Tibial artery (tissue), 4 donors: ENCODE data around the gene UCN.

Experiments used
- DNase-seq, 2 donors: peaks; one replicate each; pipeline ENCODE4 v3.0.0-alpha.2; 2019
- H3K27ac ChIP-seq, 2 donors: fragments of 200-600 bp; sonication (generic) in 1 of 2; 1 replicate in 1 of 2; 2 replicates in 1 of 2; pipeline ENCODE4 v1.5.1; 2018 to 2019; ENCODE audit warnings: mild to moderate bottlenecking in 1 of 2
- H3K27me3 ChIP-seq, 2 donors: fragments of 200-600 bp; sonication (generic) in 1 of 2; one replicate each; pipeline versions ENCODE4 v1.5.1 to v1.6.0; 2016 to 2019
- H3K36me3 ChIP-seq, 3 donors: fragments of 200-600 bp; sonication (generic) in 2 of 3; one replicate each; pipeline ENCODE4 v1.5.1; 2016 to 2019; ENCODE audit warnings: mild to moderate bottlenecking in 2 of 3
- H3K4me1 ChIP-seq, 4 donors: fragments of 200-600 bp; sonication (generic) in 2 of 4; 1 replicate in 3 of 4; 2 replicates in 1 of 4; pipeline ENCODE4 v1.5.1; 2016 to 2019
- H3K4me3 ChIP-seq, 2 donors: fragments of 200-600 bp; sonication (generic) in 1 of 2; 1 replicate in 1 of 2; 2 replicates in 1 of 2; pipeline ENCODE4 v1.5.1; 2018 to 2019; ENCODE audit warnings: mild to moderate bottlenecking in 2 of 2
- H3K9me3 ChIP-seq, 3 donors: fragments of 200-600 bp; sonication (generic) in 1 of 3; one replicate each; pipeline ENCODE4 v1.5.1; 2016 to 2019
- intact Hi-C: fragments of 100-400 bp; cut with DNase I; formaldehyde crosslinking; loops from one replicate; pipeline ENCODE4 v1.15.0; 2023; ENCODE audit warnings: low total_unique reads
- TF ChIP-seq, protein P1 (sequence below), 2 experiments: fragments of 200-600 bp in 1 of 2; fragments of 450-650 bp in 1 of 2; IDR thresholded peaks; one replicate each; pipeline ENCODE4 v1.5.1; 2017 to 2019; ENCODE audit warnings: antibody characterized with exemption in 2 of 2, mild to moderate bottlenecking in 1 of 2, moderate library complexity in 1 of 2

The UCN gene

DNA sequence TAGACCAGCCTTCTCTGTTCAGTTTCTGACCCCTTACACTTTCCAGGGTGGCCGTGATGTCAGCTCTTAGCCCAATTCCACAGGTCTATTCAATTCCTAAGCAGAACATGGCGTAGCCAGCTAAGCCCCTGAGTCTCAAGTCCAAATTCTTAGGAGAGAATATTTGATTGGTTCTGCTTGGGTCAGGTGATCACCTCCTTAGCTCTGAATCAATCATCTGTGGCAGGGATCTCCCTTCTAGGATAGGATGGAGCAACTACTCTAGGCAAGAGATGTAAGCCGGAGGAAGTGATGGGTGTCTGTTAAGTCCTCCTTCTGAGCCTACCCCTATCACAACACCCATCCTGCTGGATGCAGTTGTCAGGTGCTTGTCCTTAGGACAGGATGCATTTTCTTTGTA lies 11.1 kb downstream of the UCN start:
- H3K27ac ChIP-seq, result no peak overlapping the region
- intact Hi-C loops, result no loop called here

DNA sequence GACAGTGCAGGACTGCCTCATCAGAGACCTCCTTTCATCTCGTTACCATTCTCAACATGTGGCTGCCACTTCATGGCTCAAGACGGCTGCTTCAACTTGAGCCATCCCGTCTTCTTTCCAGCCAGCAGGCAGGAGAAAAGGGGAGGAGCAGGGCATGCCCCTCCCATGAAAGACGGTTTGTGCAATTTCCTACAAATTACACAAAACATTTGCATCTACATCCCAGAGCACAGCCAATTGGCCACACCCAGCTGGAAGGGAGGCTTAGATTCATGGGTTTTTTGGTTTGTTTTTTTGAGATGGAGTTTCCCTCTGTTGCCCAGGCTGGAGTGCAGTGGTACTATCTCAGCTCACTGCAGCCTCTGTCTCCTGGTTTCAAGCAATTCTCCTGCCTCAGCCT lies 11.8 kb downstream of the UCN start:
- TF ChIP-seq, protein P1, sequence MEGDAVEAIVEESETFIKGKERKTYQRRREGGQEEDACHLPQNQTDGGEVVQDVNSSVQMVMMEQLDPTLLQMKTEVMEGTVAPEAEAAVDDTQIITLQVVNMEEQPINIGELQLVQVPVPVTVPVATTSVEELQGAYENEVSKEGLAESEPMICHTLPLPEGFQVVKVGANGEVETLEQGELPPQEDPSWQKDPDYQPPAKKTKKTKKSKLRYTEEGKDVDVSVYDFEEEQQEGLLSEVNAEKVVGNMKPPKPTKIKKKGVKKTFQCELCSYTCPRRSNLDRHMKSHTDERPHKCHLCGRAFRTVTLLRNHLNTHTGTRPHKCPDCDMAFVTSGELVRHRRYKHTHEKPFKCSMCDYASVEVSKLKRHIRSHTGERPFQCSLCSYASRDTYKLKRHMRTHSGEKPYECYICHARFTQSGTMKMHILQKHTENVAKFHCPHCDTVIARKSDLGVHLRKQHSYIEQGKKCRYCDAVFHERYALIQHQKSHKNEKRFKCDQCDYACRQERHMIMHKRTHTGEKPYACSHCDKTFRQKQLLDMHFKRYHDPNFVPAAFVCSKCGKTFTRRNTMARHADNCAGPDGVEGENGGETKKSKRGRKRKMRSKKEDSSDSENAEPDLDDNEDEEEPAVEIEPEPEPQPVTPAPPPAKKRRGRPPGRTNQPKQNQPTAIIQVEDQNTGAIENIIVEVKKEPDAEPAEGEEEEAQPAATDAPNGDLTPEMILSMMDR (IDR thresholded peaks at IDR 0.05), result no peak
- H3K4me3 ChIP-seq, result no peak overlapping the region
- no peaks in the 10 kb centered on the region for H3K36me3 ChIP-seq
- no peak for DNase-seq
- H3K9me3 ChIP-seq, result no peaks in the 10 kb centered on the region
- peaks cover 0 to 32% of the 10 kb centered on the region in 2 donors for H3K27me3 ChIP-seq
- no peaks in the 10 kb centered on the region for H3K4me1 ChIP-seq
- no peak overlapping the region for H3K27ac ChIP-seq
- intact Hi-C loops, result no loop called here

More for the DNA sequence above, 11.1 kb downstream of the UCN start:
- TF ChIP-seq, protein P1 (IDR thresholded peaks at IDR 0.05), result no peak
- no peak for DNase-seq
- no peaks in the 10 kb centered on the region for H3K4me1 ChIP-seq
- no peaks in the 10 kb centered on the region for H3K36me3 ChIP-seq
- peaks cover 0 to 32% of the 10 kb centered on the region in 2 donors for H3K27me3 ChIP-seq
- H3K4me3 ChIP-seq, result no peak overlapping the region
- H3K9me3 ChIP-seq, result no peaks in the 10 kb centered on the region

DNA sequence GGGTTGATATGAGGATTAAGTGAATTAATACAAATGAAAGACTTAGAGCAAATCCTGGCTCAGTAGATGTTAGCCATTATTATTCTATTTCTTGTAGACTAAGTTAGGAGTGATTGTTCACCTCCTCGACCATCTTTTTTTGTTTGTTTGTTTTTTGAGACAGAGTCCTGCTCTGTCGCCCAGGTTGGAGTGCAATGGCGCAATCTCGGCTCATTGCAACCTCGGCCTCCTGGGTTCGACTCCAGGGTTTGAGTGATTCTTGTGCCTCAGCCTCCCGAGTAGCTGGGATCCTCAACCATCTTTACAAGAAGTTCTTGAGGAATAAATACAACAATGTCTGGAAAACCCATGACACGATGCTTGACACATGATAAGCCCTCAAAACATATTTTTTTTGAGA lies 13.3 kb downstream of the UCN start:
- Histone ChIP-seq H3K36me3 (no peaks in the 10 kb centered on the region), H3K9me3 (no peaks in the 10 kb centered on the region), H3K4me1 (no peaks in the 10 kb centered on the region), H3K27me3 (peaks cover 0 to 41% of the 10 kb centered on the region in 2 donors), H3K27ac (no peak overlapping the region), H3K4me3 (no peak overlapping the region)
- intact Hi-C loops, result no loop called here
- DNase-seq, result no peak
- TF ChIP-seq, protein P1 (IDR thresholded peaks at IDR 0.05), result no peak

DNA sequence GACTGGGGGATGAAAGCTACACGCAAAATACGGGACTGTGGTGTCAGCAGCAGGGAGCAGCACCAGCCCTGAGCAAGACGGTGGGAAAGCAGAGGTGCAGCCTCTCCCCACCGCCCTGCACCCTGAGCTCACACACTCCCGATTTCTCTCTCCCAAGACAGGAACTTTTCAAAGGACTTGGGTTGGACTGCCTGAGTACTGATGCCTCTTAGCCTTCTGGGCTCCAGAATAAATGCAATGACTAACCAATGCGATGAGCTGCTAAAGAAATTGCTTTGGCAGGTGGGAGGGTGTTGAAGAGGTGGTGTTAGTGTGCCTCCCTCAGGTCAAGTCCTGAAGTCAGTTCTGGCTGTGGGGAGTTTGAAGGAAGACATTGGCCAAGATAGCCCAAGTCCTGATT lies 16.4 kb downstream of the UCN start:
- H3K27ac ChIP-seq, result no peak overlapping the region
- peaks cover 0 to 29% of the 10 kb centered on the region in 2 donors for H3K27me3 ChIP-seq
- H3K4me3 ChIP-seq, result no peak overlapping the region
- intact Hi-C loops, result no loop called here
- H3K36me3 ChIP-seq, result no peaks in the 10 kb centered on the region
- DNase-seq, result no peak
- TF ChIP-seq, protein P1 (IDR thresholded peaks at IDR 0.05), result no peak
- no peaks in the 10 kb centered on the region for H3K4me1 ChIP-seq
- no peaks in the 10 kb centered on the region for H3K9me3 ChIP-seq

DNA sequence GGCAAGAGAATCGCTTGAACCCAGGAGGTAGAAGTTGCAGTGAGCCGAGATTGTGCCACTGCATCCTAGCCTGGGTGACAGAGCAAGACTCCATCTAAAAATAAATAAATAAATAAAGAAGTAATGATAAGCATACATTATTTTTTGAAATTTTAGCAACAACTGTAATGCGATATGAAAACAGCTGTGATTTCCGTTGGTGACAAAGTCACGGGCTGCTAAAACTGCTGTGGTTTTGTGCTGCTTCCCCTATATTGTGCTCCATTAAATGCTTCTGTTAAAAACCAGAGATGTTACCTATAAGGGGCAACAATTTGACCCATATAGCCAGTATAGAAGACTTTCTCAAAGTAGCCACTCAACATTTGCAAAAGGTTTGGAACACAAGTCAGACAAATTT lies 17.7 kb downstream of the UCN start:
- Histone ChIP-seq H3K9me3 (no peaks in the 10 kb centered on the region), H3K27ac (no peak overlapping the region), H3K27me3 (peaks cover 0 to 26% of the 10 kb centered on the region in 2 donors), H3K4me1 (no peaks in the 10 kb centered on the region), H3K36me3 (no peaks in the 10 kb centered on the region), H3K4me3 (no peak overlapping the region)
- DNase-seq, result no peak
- intact Hi-C loops, result no loop called here
- TF ChIP-seq, protein P1 (IDR thresholded peaks at IDR 0.05), result no peak

DNA sequence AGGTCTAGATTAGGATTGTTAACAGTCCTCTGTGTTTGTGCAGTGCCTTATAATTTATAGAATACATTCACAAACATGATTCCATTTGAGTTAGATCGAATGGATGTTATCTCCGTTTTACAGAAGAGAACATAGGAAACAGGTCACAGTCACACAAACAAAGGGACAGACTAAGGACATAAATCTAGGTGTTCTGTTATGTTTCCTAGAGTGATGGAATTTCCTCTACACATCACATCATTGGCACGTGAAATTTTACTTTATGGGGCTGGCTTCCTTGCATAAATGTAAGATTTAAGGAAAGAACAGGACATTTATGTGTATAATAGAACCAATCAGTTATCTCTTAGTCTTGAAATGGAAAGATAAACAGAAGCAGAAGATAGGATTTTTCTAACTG lies 19.6 kb downstream of the UCN start:
- H3K4me1 ChIP-seq, result no peaks in the 10 kb centered on the region
- DNase-seq, result no peak
- H3K36me3 ChIP-seq, result no peaks in the 10 kb centered on the region
- TF ChIP-seq, protein P1 (IDR thresholded peaks at IDR 0.05), result no peak
- H3K27me3 ChIP-seq, result peaks cover 0 to 29% of the 10 kb centered on the region in 2 donors
- intact Hi-C loops, result loop anchor here (10.0 kb wide), 1 partner anchor 334 kb away; no protein-coding TSS in a partner anchor
- no peak overlapping the region for H3K4me3 ChIP-seq
- no peak overlapping the region for H3K27ac ChIP-seq
- no peaks in the 10 kb centered on the region for H3K9me3 ChIP-seq
